Measurements from ENCODE around the gene LATS2. TPM values are rescaled to one million over a fixed set of nuclear protein-coding genes. Genes with fewer than 3 reads are reported as not detected.

LATS2 gene
- total RNA-seq, 1 donor from 2014 or later, result 104 TPM

DNA sequence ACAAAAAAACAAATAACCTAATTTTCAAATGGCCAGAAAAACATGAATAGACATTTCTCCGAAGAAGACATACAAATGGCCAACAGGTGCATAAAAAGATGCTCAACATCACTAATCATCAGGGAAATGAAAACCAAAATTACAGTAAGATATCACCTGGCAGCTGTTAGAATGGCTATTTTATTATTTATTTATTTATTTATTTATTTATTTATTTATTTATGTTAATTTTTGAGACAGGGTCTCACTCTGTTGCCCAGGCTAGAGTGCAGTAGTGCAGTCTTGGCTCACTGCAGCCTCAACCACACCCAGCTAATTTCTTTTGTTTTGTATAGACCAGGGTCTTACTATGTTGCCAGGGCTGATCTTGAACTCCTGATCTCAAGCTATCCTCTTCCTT lies 27.1 kb upstream of the LATS2 start:
- no peak for DNase-seq (ENCODE audit: low spot score)
- H3K4me3 Mint-ChIP-seq (ENCODE audit: unreplicated experiment), result no peak overlapping the region
- H3K27ac Mint-ChIP-seq (ENCODE audit: unreplicated experiment), result no peak overlapping the region
- no peak for TF ChIP-seq CTCF (IDR thresholded peaks at IDR 0.05)
- no peaks in the 10 kb centered on the region for H3K9me3 Mint-ChIP-seq (ENCODE audit: low read depth)
- no peaks in the 10 kb centered on the region for H3K27me3 Mint-ChIP-seq (ENCODE audit: low read depth)
- no peaks in the 10 kb centered on the region for H3K36me3 Mint-ChIP-seq (ENCODE audit: low read depth)
- H3K4me1 Mint-ChIP-seq (ENCODE audit: low read depth), result peaks cover 2% of the 10 kb centered on the region

GRCh38 chr13:21086929-21087328 lies 25.5 kb upstream of the LATS2 start:
- DNase-seq (ENCODE audit: low spot score), result no peak
- TF ChIP-seq CTCF (IDR thresholded peaks at IDR 0.05), result no peak
- Mint-ChIP-seq H3K27me3 (ENCODE audit: low read depth) (no peaks in the 10 kb centered on the region), H3K9me3 (ENCODE audit: low read depth) (no peaks in the 10 kb centered on the region), H3K4me1 (ENCODE audit: low read depth) (peaks cover 2% of the 10 kb centered on the region), H3K4me3 (ENCODE audit: unreplicated experiment) (no peak overlapping the region), H3K36me3 (ENCODE audit: low read depth) (no peaks in the 10 kb centered on the region), H3K27ac (ENCODE audit: unreplicated experiment) (no peak overlapping the region)

GRCh38 chr13:21081926-21082325 lies 20.5 kb upstream of the LATS2 start:
- Mint-ChIP-seq H3K9me3 (ENCODE audit: low read depth) (no peaks in the 10 kb centered on the region), H3K4me1 (ENCODE audit: low read depth) (peaks cover 38% of the 10 kb centered on the region), H3K27ac (ENCODE audit: unreplicated experiment) (no peak overlapping the region), H3K36me3 (ENCODE audit: low read depth) (no peaks in the 10 kb centered on the region), H3K27me3 (ENCODE audit: low read depth) (no peaks in the 10 kb centered on the region), H3K4me3 (ENCODE audit: unreplicated experiment) (no peak overlapping the region)
- no peak for DNase-seq (ENCODE audit: low spot score)
- no peak for TF ChIP-seq CTCF (IDR thresholded peaks at IDR 0.05)

- Mint-ChIP-seq H3K4me3 (ENCODE audit: unreplicated experiment) (no peak overlapping the region), H3K4me1 (ENCODE audit: low read depth) (peaks cover 38% of the 10 kb centered on the region), H3K36me3 (ENCODE audit: low read depth) (no peaks in the 10 kb centered on the region), H3K27me3 (ENCODE audit: low read depth) (no peaks in the 10 kb centered on the region), H3K9me3 (ENCODE audit: low read depth) (no peaks in the 10 kb centered on the region), H3K27ac (ENCODE audit: unreplicated experiment) (peak overlapping the region; percentile 97)
- no peak for DNase-seq (ENCODE audit: low spot score)
- TF ChIP-seq CTCF (IDR thresholded peaks at IDR 0.05), result no peak
Measured at GRCh38 chr13:21080593-21080891, 19.2 kb upstream of the LATS2 start.

DNA sequence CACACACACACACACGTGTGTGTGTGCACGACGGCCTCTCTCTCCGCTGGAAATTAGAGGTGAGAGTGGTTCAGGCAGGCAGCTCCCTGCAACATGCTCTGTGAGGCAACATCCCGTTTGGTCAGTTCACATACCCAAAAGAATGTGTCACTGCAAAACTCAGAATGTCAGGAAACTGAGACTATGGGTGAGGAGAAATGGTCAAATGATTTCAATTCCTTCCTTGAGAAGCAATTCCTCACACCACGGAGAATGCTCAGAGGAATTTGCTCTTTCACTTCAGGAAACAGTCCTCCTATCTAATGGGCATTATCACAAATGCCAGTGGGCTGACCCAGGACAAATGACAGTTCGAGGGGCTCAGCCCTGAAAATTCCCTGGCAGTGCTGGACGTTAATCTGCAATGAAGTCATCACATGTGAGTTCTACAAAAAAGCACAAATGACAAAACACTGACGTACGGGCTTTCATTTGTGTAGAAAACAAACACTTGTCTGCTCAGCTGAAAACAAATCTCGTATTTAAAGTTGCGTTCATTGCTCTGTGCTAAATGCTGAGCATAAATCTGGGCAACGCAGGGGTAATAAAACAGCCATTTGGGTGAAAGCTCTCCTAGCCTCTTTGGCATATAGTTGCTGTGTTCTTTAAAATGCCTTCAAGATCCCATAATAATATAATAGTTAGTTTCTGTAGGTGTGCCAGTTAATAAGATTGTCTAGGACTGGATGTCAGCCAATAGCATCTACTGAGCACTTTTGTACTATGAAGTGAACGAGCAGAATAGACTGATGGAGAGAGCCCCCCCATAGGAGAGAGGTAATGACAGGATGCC lies 18.6 kb upstream of the LATS2 start:
- H3K36me3 Mint-ChIP-seq (ENCODE audit: low read depth), result no peaks in the 10 kb centered on the region
- DNase-seq (ENCODE audit: low spot score), result no peak
- H3K27ac Mint-ChIP-seq (ENCODE audit: unreplicated experiment), result peak overlapping the region; percentile 97
- H3K4me3 Mint-ChIP-seq (ENCODE audit: unreplicated experiment), result peak overlapping the region; percentile 59
- no peaks in the 10 kb centered on the region for H3K27me3 Mint-ChIP-seq (ENCODE audit: low read depth)
- TF ChIP-seq CTCF (IDR thresholded peaks at IDR 0.05), result no peak
- peaks cover 43% of the 10 kb centered on the region for H3K4me1 Mint-ChIP-seq (ENCODE audit: low read depth)
- H3K9me3 Mint-ChIP-seq (ENCODE audit: low read depth), result no peaks in the 10 kb centered on the region

Measured in chondrocyte (in vitro differentiated cells).